Lung microvascular endothelial cell (primary cell): ENCODE data around the gene RMC1. TPM values are rescaled to one million over a fixed set of nuclear protein-coding genes. Genes with fewer than 3 reads are reported as not detected.
A peak's percentile ranks its signal among the peaks of the same experiment; 100 is the strongest.

ENCODE experiments used
- DNase-seq, 2 donors: peaks; one replicate each; pipeline versions ENCODE4 v3.0.0 to v3.0.0-alpha.2; 2010; ENCODE audit warnings: low read depth in 2 of 2
- total RNA-seq: library from RNA; depleted of rRNA; stranded (reverse); fragments of >200 nt; gene quantifications from 2 replicates; pipeline ENCODE4 v1.2.1, GENCODE V29; 2014

RMC1 gene
- total RNA-seq, 1 donor from 2014 or later = 31.5 TPM

DNA sequence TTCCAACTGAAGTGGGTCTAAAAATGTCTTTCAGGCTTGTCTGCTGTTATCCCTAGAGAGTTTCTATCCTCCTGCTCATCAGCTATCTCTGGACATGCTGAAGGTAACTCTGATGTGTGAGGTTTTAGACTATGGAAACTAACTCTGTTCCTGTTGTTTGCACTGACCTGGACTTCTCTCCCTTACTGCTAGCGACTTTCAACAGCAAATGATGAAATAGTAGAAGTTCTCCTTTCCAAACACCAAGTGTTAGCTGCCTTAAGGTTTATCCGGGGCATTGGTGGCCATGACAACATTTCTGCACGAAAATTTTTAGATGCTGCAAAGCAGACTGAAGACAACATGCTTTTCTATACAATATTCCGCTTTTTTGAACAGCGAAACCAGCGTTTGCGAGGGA, 26.9 kb downstream of the RMC1 start:
- no peak for DNase-seq

DNA sequence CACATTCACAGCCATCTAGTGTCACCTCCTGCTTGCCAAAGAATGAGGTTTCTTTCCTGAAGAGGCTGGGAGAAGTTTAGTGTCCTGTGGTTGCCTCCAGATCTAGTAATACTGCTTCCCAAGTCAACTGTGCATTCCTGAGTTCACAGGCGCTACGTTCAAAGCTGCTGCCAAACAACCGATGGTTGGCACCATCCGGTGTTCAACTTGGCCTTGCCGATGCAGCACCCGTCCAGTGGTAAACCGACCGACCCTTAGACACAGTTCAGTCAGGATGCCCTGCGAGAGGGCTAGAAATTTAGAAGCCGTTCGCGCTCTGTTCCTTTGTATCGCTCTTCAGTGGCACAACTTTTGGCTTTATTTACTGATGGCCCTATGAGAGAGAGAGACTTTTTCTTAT, 28.6 kb downstream of the RMC1 start:
- DNase-seq = no peak

DNA sequence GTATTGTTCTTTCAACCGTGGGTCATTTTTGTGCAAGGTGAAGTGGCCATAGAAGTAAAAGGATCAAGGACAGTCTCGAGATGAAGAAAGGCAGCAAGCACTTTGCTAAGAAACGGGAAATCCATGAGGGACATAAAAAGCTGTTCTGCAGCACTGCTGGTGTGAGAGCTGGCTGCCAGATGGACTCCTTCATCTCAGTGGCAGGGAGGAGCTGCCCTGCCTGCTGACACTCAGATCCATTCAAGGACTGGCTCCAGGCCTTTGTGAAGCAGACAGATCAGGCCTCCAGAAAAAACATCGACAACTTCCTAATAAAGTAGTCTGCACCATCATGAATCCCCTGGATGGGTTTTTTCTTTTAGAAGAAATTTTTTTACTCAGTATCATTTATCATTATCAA, 29.5 kb downstream of the RMC1 start:
- DNase-seq = no peak

DNA sequence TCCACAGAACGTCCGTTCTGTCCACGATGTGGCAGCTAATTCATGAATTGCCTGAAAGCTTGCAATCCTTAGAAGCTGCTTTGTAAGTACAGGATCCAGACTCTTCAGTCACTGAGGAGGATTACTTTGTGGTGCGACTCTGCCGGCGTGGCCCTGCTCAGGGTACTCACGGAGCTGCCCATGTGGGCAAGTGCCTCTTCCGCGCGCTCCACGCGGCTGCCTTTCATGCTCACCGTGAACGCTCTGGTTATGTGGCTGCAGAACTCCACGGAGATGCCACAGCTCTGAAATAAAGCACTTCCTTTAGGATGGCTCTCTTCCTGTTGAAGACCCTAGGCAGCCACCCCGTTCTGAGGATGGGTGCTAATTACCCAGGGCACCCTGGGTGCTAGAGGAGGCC, 31.0 kb downstream of the RMC1 start:
- no peak for DNase-seq

DNA sequence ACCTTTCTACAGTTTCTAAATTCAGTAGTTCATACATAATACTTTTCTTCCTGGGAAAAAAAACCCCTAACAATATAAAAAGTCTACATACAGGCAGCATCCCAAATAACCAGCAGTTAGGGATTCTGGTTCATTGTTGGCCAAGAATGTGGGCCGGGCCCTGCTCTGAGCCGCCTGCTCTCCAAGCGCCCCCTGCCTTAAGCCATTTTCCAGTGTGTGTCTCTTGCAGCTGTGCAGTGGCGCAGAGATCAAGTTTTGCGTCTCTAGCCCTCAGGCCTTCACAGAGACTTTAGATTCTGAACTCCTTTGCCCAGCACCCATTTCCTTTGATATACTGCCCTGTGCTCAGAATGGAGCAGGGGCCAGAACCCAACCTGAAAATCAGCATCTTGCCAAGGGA, 32.9 kb downstream of the RMC1 start:
- DNase-seq = no peak

DNA sequence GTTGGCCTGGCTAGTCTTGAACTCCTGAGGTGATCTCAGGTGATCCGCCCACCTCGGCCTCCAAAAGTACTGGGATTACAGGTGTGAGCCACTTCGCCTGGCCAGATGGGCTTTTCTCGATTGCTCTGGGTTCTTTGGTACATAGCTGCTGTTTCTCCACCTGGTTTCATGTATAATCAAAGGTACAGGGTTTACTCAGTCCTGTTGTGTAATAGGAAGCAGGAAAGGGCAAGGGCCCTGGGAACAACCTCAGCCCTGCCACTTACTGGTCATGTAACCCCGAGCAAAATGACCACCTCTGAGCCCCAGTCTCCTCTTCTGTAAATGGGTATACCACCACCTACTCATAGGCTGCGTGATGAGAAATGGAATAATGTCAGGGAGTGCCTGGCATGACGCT, 34.0 kb downstream of the RMC1 start:
- no peak for DNase-seq

DNA sequence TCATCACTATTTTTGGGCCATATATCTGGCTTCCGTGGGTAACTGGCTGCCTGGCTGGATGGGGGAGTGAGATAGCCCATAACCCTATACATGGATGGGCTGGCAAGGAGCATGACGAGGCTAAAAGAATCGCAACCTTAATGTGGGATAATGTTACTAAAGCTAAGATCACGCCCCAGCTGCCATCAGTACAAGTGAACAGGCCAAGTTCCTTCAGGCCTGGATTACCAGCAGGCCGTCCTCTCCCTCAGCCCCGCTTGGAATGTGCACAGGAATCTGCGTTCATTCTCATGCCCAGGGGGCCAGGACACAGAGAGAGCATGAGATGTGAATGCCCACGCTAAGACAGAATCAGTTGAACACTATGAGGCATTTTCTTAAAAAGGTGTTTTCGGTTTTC, 34.7 kb downstream of the RMC1 start:
- no peak for DNase-seq

DNA sequence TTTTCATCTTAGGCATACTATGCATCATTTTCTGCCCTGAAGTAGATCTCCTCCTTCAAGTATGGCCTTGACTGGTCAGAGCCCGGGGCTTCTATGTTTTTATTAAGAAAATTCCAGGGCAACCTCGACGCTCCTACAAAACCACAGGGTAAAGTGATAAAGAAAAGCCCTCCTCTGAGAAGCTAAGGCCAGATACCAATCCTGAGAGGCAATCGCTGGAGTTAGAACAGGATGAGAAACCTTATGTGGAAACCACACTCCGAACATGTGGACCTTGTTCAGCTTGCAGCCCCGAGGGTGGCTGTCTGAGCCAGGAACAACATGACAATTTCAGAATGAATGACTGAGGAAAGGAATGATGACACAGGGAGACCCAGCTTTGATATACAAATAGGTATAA, 35.6 kb downstream of the RMC1 start:
- DNase-seq = no peak

DNA sequence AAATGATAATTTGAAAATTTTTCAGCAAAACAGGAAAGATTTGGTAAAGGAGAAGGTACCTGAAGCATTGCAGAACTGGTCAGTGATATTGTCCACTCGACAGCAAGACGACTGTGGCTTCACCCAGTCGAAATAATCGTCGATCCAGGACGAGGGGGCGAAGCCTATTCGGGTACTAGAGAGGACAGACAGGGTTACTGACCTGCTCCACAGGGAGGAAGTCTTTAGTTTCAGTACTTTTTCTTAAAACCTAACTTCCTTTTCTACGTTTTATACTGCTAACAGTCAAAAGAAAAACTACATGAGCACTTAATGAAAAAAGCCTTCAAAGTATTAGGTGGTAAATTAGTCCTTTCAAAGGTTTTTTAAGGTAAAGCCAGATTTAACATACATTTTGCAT, 36.0 kb downstream of the RMC1 start:
- DNase-seq = no peak

DNA sequence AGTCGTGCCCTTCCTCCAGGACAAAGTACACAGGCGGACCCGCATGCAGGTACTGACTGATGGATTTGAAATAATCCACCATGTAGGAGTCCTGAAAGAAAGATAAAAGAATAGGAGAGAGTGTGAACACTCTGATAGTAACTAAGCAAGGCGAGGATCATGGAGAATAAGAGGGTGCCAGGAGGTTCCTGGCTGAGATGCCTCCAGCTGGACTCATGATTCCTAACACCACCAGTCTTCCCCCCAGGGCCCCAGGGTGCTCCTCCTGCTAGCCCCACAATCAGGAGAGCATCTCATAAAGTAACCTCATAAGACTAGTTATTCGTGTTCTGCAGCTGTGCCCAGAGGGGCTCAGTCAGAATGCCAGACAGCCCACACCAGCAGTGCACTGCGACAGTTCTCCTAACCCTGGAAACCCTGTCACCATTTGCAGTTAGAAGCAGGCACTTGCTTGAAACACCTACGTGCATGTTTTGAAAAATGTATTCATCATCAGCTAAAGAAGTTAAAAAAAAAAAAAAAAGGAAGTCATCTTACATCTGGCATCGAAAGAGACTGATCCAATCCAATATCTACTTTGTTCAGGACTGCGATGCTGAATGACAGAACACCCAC, 36.7 kb downstream of the RMC1 start:
- DNase-seq = no peak

DNA sequence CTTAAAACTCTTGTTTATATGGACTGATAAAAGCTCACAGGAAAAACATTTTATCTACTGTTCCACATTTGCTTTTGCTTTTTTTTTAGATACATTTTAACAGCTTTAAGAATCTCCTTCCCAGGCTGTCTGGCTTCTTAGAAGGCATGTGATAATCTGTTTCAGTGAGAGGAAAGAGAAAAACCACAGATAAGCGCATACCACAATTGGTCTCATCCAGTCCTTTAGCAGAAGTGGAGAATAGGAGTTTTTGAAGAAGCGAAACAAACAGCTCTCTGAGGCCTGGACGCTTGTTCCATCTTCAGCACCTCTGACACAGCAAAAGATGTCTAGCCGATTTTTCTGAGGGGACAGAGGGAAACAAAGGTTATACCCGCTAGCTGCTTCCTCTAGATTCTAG, 37.6 kb downstream of the RMC1 start:
- no peak for DNase-seq

DNA sequence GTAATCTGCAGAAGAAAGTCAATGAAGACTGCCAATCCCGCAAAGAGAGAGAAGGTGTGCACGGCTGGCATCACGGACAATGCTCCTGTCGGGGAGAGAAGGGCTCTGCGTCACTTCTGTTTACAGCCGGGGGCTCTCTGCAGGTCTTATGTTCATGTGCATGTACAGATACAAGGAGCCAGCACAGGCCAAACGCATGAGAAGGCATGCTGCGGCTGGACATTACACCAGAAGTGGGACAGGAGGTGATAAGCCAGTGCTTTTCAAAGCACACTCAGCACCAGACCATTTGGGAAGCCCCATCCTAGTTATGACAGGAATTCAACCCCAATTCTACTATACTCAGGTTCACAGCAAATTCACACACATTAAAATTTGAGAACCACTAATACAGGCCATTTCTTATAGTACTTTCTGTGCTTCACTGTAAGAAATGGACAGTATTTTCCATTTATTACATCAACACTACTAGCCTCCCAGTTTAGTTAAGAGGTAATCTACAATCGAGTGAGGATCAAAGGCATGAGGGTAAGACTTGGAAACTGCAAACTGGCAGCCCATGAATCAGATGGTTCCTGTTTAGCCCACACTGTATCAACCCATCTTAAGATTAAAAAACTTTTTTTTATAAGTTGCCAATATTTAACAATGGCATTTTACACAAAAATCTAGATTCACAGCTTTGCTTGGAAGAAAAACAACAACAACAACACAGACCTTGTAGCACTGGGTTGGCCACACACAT, 38.2 kb downstream of the RMC1 start:
- DNase-seq = no peak

DNA sequence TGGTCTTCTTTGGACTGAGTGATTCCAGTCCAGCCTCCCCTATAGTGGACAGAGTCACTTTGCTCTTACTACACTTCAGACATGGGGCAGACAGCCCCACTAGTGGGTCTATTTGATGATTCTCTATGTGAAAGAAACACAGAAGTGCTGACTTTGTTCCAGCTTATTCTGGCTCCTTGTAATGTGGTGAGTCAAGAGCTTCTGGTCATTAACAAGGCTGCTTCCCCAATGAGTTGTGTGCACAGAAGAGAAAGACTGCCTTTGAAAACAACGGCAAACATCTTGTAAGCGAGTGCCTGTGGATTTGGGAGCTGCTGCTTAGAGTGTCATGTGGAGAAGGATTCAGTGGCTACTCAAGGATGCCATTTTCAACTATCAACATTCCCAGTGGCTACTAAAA, 39.1 kb downstream of the RMC1 start:
- DNase-seq = no peak

DNA sequence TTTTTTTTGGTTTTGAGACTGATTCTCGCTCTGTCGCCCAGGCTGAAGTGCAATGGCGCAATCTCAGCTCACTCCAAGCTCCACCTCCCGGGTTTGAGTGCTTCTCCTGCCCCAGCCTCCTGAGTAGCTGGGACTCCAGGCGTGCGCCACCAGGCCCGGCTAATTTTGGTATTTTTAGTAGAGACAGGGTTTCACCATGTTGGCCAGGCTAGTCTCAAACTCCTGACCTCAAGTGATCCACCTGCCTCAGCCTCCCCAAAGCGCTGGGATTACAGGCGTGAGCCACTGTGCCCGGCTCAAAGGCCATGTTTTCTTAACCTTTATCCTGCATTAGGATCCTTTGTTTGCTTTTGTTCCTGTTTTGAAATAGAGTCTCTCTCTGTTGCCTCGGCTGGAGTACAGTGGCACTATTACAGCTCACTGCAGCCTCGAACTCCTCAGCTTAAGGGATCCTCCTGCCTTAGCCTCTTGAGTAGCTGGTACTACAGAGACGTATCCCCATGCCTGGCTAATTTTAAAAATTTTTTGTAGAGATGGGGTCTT, 42.0 kb downstream of the RMC1 start:
- DNase-seq = no peak

DNA sequence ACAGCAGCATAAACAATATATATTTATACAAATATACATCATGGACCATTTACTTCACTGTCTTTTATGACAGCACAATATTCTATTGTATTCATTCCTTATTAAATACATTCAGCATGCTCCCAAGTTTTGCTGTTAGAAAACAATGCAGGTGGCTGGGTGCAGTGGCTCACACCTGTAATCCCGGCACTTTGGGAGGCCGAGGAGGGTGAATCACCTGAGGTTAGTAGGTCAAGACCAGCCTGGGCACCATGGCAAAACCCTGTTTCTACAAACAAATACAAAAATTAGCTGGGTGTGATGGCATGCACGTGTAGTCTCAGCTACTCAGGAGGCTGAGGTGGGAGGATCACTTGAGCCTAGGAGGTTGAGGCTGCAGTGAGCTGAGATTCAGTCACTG, 44.0 kb downstream of the RMC1 start:
- no peak for DNase-seq

DNA sequence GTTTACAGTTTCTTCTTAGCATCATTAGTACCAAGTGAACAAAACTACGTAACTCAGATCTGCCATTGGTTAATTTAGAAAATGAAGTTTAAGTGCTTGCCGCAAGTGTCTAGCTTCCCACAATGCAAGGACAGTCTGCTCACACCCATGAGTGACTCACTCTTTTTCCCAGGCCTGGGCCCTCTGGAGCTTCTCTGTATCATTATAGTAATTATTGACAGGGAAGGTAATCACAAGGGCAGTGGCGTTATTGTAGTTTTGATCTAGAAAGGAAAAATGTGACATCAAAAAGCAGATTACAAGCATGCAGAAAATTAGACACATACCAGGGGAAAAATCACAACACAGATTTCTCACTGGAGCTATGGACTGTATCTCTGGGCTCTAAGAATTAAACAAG, 44.5 kb downstream of the RMC1 start:
- peak; percentile 20 to 37 for DNase-seq

DNA sequence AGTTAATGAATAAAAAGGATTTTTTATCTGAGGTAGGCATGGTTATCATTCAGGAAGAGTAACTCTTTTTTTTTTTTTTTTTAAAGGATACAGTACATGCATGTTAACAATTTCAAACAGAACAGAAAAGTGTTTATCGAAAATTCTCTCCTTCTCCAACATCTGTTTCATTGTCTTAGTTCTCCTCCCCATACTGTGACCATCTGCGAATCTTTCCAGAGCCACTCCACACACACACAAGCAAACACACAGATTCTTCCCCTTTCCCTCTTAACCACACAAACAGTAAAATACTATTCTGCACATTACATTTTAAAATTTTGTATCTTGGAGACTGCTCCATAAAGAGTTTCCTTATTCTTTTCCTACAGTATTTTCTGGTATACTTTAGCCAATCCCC, 45.0 kb downstream of the RMC1 start:
- DNase-seq = no peak

DNA sequence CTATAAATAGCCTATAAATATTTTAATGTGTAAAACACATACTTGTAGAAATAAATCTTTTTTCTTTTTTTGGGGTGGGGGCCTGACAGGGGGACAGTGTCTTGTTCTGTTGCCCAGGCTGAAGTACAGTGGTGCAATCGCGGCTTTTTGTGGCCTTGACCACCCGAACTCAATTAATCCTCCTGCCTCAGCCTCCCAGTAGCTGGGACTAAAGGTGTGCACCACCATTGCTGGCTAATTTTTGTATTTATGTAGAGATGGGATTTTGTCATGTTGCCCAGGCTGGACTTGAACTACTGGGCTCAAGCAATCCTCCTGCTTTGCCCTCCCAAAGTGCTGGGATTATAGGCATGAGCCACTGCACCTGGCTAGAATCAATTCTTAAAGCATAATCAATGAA, 45.4 kb downstream of the RMC1 start:
- DNase-seq = no peak

DNA sequence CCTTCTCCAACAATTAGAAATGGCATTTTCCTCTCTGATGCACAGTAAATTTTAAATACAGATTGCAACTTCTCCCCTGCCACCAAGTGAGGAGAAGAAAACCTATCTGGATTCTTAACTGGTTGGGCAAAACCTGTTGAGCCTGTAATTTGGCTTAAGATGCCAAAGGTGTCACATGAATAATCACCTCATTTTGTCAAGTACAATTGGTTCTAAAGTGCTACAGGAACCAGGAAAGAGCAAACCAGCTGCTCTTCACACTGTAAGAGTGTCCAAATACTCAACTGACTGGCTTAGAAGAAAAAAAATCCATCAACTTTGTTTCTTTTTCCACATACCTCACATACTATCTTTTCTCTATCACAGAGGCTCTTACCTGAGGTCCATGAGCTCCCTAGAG, 47.6 kb downstream of the RMC1 start:
- DNase-seq = no peak

DNA sequence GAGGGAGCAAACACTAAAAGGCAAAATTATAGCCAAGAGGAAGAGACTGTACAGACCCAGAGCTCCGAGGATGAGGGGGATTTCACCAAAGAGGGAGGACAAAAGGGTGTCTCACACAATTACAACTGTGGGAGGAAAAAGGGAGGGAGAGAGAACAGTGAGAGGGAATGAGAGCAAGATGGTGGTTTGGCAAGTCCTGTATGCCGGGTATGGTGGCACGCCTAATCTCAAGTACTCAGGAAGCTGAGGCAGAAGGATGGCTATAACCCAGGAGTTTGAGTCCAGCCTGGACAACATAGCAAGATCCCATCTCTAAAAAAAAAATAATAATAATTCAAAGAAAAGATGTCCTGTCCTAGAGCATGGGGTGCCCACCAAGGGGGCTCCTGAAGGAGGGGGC, 48.7 kb downstream of the RMC1 start:
- DNase-seq = no peak

DNA sequence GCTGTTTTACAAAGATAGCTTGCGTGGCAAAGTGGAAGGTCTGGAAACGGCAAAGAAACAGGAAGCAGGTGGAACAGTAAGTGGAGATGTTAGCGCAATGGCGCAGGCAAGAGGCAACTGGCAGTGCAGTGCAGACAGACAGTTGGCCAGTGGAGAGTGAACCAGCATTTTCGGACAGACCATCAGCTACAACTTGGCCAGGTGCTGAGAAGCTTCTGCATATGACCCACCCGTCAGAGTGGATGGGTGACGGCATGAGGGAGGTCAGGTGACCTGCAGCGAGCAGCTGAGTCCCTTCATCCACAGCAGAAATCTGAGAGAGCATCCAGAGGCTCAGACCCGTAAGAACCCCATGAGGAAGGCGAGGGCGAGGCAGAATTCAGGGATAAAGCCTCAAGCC, 49.2 kb downstream of the RMC1 start:
- no peak for DNase-seq

DNA sequence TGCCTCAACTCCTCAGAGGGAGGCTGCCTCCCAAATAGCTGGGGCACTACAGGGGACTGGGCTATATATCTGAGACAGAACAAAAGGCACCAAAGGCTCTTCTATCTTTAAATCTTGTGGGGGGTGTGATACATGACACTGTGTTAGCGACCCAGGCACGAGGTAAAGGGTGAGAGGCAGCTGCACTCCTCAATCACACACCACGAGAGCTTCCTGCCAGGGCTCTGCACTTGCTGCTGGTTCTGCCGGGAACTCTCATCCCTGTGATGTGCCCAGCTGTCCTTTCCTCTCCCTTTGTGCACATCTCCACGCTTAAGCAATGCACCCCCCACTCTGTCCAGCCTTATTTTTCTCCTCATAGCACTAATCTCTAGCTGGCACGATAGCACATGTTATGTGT, 50.6 kb downstream of the RMC1 start:
- no peak for DNase-seq

DNA sequence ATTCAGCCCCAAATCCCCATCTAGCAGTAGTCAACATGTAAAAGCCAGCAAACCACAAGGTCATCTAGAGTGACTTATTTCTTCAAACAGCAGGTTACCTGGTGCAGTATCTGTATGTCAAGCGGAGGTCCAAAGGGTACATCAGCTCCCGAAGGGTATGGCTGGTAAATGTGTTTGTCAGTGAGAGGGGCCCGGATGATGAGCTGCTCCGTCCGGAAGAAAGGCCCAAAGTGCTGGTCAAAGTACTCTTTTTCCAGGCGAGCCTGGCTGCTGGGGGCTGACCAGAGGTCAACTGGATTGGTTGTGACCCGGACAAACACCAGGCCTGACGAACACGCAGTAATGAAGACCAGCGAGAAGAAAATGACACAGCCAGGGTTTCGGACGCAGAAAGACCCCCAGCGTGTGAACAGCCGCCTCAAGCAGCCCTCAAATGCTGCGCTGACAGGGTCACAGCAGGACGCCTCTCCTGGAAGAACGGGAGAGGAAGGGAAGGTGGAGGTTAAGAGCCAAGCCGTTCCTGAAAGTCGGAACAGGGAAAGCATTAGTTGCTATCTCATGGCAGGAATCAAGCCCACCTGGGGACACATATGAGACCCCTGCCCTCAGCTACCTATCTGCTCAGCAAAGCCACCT, 53.0 kb downstream of the RMC1 start:
- DNase-seq = no peak
